GM23248 (cell line): ENCODE measurements around the gene RFX4. TPM values are rescaled to one million over a fixed set of nuclear protein-coding genes. Genes with fewer than 3 reads are reported as not detected.

Experiments
- DNase-seq: peaks from one replicate; pipeline ENCODE4 v3.0.0-alpha.2; 2015
- H2AFZ ChIP-seq: fragments of 200-600 bp; sonication (generic); 2 replicates; pipeline ENCODE4 v1.6.1; 2016; ENCODE audit warnings: antibody characterized with exemption
- H3F3A ChIP-seq: fragments of 200-600 bp; sonication (generic); 2 replicates; pipeline ENCODE4 v1.6.1; 2016; ENCODE audit warnings: mild to moderate bottlenecking, antibody characterized with exemption, mixed run types; ENCODE audit not compliant: insufficient read depth
- H3K27ac ChIP-seq: fragments of 200-600 bp; sonication (generic); 2 replicates; pipeline ENCODE4 v1.5.1; 2016; ENCODE audit warnings: mild to moderate bottlenecking
- H3K27me3 ChIP-seq: fragments of 200-600 bp; sonication (generic); replicated peaks from 2 replicates; pipeline ENCODE4 v1.6.1; 2016; ENCODE audit warnings: mild to moderate bottlenecking; ENCODE audit not compliant: insufficient read depth
- H3K36me3 ChIP-seq: fragments of 200-600 bp; sonication (generic); 2 replicates; pipeline ENCODE4 v1.6.1; 2016; ENCODE audit warnings: low read depth, mild to moderate bottlenecking
- H3K4me1 ChIP-seq: fragments of 200-600 bp; sonication (generic); 2 replicates; pipeline ENCODE4 v1.6.1; 2016; ENCODE audit warnings: mild to moderate bottlenecking; ENCODE audit not compliant: insufficient read depth
- H3K4me2 ChIP-seq: fragments of 200-600 bp; sonication (generic); one replicate; pipeline ENCODE4 v1.6.1; 2016; ENCODE audit warnings: mild to moderate bottlenecking; ENCODE audit not compliant: unreplicated experiment
- H3K4me3 ChIP-seq: fragments of 200-600 bp; sonication (generic); 2 replicates; pipeline ENCODE4 v1.5.1; 2016; ENCODE audit warnings: mild to moderate bottlenecking
- H3K79me2 ChIP-seq: fragments of 200-600 bp; sonication (generic); 2 replicates; pipeline ENCODE4 v1.6.1; 2016; ENCODE audit warnings: mild to moderate bottlenecking; ENCODE audit not compliant: insufficient read depth
- H3K9ac ChIP-seq: fragments of 200-600 bp; sonication (generic); 2 replicates; pipeline ENCODE4 v1.6.1; 2016; ENCODE audit warnings: mild to moderate bottlenecking
- H3K9me2 ChIP-seq: fragments of 200-600 bp; sonication (generic); 2 replicates; pipeline ENCODE4 v1.6.1; 2016; ENCODE audit warnings: mixed run types, mild to moderate bottlenecking, moderate library complexity; ENCODE audit not compliant: insufficient read depth
- H3K9me3 ChIP-seq: fragments of 200-600 bp; sonication (generic); one replicate; pipeline ENCODE4 v1.6.1; 2017; ENCODE audit warnings: low read depth
- H4K20me1 ChIP-seq: fragments of 200-600 bp; sonication (generic); 2 replicates; pipeline ENCODE4 v1.6.0; 2016; ENCODE audit not compliant: insufficient read depth
- EZH2 ChIP-seq: fragments of 200-600 bp; sonication (generic); IDR thresholded peaks from 2 replicates; pipeline ENCODE4 v1.6.1; 2018; ENCODE audit warnings: antibody characterized with exemption, mild to moderate bottlenecking; ENCODE audit not compliant: insufficient read depth, poor library complexity, severe bottlenecking
- EZH2phosphoT487 ChIP-seq: fragments of 200-600 bp; sonication (generic); IDR thresholded peaks from 2 replicates; pipeline ENCODE4 v1.6.1; 2018; ENCODE audit warnings: antibody characterized with exemption, moderate library complexity, mild to moderate bottlenecking, low read depth; ENCODE audit not compliant: insufficient read depth
- WGBS, 2 experiments: methylation state at CpG; one replicate each; pipeline ENCODE4 v1.1.6; 2015 to 2017; ENCODE audit warnings: low lambda C conversion rate in 2 of 2, low coverage in 1 of 2; ENCODE audit errors: missing lambda C conversion rate in 2 of 2; 5-methylcytosine and 5-hydroxymethylcytosine counted together
- in situ Hi-C: fragments of 300-500 bp; cut with MboI; formaldehyde crosslinking; loops from 2 replicates; pipeline ENCODE4 v1.15.0; 2020
- polyA plus RNA-seq: library from polyadenylated mRNA; unstranded; fragments of >200 nt; fragmentation: Nextera tagmentation; extraction: Ambion mirVana; gene quantifications from 2 replicates; pipeline ENCODE4 v1.2.1, GENCODE V29; 2016
- total RNA-seq: library from RNA; depleted of rRNA; stranded (reverse); fragments of >200 nt; shearing (Covaris generic); gene quantifications from 2 replicates; pipeline ENCODE4 v1.2.3, GENCODE V29; 2014

The RFX4 gene
- total and polyA plus RNA-seq, 2 experiments from 2014 or later, result not detected

- no peaks in the 10 kb centered on the region for H3K36me3 ChIP-seq
Measured at GRCh38 chr12:106750524-106750923, 167.7 kb downstream of the RFX4 start.

GRCh38 chr12:106753526-106753925, 170.7 kb downstream of the RFX4 start:
- H3K4me2 ChIP-seq, result no peak overlapping the region
- H3K9ac ChIP-seq, result no peak overlapping the region
- no peaks in the 10 kb centered on the region for H3K27me3 ChIP-seq
- H3F3A ChIP-seq, result no peaks in the 10 kb centered on the region
- H3K4me1 ChIP-seq, result no peaks in the 10 kb centered on the region
- H2AFZ ChIP-seq, result no peak overlapping the region
- no peaks in the 10 kb centered on the region for H3K36me3 ChIP-seq
- no peaks in the 10 kb centered on the region for H3K79me2 ChIP-seq
- no peak for DNase-seq
- in situ Hi-C loops, result no loop called here
- H3K4me3 ChIP-seq, result no peak overlapping the region
- H3K9me3 ChIP-seq, result no peaks in the 10 kb centered on the region
- H3K9me2 ChIP-seq, result no peaks in the 10 kb centered on the region
- no peak overlapping the region for H3K27ac ChIP-seq
- TF ChIP-seq EZH2phosphoT487, result no peak
- TF ChIP-seq EZH2, result no peak
- H4K20me1 ChIP-seq, result no peaks in the 10 kb centered on the region
- 54 to 65% methylated on average over 7 of the region's 7 CpGs for WGBS, 2 experiments

More at GRCh38 chr12:106750524-106750923, 167.7 kb downstream of the RFX4 start:
- H3K4me3 ChIP-seq, result no peak overlapping the region
- no peak overlapping the region for H3K4me2 ChIP-seq
- H2AFZ ChIP-seq, result no peak overlapping the region
- WGBS, 2 experiments, result 62 to 73% methylated on average over 3 of the region's 3 CpGs
- H3K9ac ChIP-seq, result no peak overlapping the region
- in situ Hi-C loops, result no loop called here
- H3K27ac ChIP-seq, result no peak overlapping the region
- H3K4me1 ChIP-seq, result no peaks in the 10 kb centered on the region
- TF ChIP-seq EZH2phosphoT487 (no peak), EZH2 (no peak)
- no peaks in the 10 kb centered on the region for H4K20me1 ChIP-seq
- no peaks in the 10 kb centered on the region for H3K9me3 ChIP-seq
- DNase-seq, result no peak
- H3K9me2 ChIP-seq, result no peaks in the 10 kb centered on the region
- H3F3A ChIP-seq, result no peaks in the 10 kb centered on the region
- 0 out of 2 replicates have a peak, but pooled peaks cover 3% of the 10 kb centered on the region for H3K27me3 ChIP-seq
- no peaks in the 10 kb centered on the region for H3K79me2 ChIP-seq

GRCh38 chr12:106754331-106754730, 171.5 kb downstream of the RFX4 start:
- in situ Hi-C loops, result no loop called here
- Histone ChIP-seq H3K9me3 (no peaks in the 10 kb centered on the region), H3K4me1 (no peaks in the 10 kb centered on the region), H3K9me2 (no peaks in the 10 kb centered on the region), H3K79me2 (no peaks in the 10 kb centered on the region), H3K27ac (no peak overlapping the region), H3K9ac (no peak overlapping the region), H2AFZ (no peak overlapping the region), H3K4me2 (no peak overlapping the region), H3K36me3 (no peaks in the 10 kb centered on the region), H3K4me3 (no peak overlapping the region), H3F3A (no peaks in the 10 kb centered on the region), H3K27me3 (no peaks in the 10 kb centered on the region), H4K20me1 (no peaks in the 10 kb centered on the region)
- no peak for TF ChIP-seq EZH2
- TF ChIP-seq EZH2phosphoT487, result no peak
- no peak for DNase-seq
- WGBS, 2 experiments, result 85 to 100% methylated on average over 1 of the region's 1 CpG

GRCh38 chr12:106757623-106758348, 175.0 kb downstream of the RFX4 start:
- no peaks in the 10 kb centered on the region for H3K79me2 ChIP-seq
- in situ Hi-C loops, result no loop called here
- no peak overlapping the region for H3K27ac ChIP-seq
- H3K4me3 ChIP-seq, result no peak overlapping the region
- H3K36me3 ChIP-seq, result no peaks in the 10 kb centered on the region
- H3K27me3 ChIP-seq, result no peaks in the 10 kb centered on the region
- H3K4me1 ChIP-seq, result no peaks in the 10 kb centered on the region
- no peak overlapping the region for H3K9ac ChIP-seq
- WGBS, 2 experiments, result 49 to 52% methylated on average over 6 of the region's 6 CpGs
- H3K9me3 ChIP-seq, result no peaks in the 10 kb centered on the region
- no peaks in the 10 kb centered on the region for H3F3A ChIP-seq
- DNase-seq, result no peak
- H3K4me2 ChIP-seq, result no peak overlapping the region
- no peak overlapping the region for H2AFZ ChIP-seq
- TF ChIP-seq EZH2 (no peak), EZH2phosphoT487 (no peak)
- H3K9me2 ChIP-seq, result no peaks in the 10 kb centered on the region
- H4K20me1 ChIP-seq, result no peaks in the 10 kb centered on the region; the same call in 1 of the 2 replicates
